Mesothelial cell of epicardium (in vitro differentiated cells): ENCODE results near the gene ZNF281. TPM values are rescaled to one million over a fixed set of nuclear protein-coding genes. Genes with fewer than 3 reads are reported as not detected.

Source experiments
- DNase-seq, 2 experiments: peaks; one replicate each; pipeline ENCODE4 v3.0.0; 2021; ENCODE audit warnings: low spot score in 2 of 2; ENCODE audit not compliant: unreplicated experiment in 2 of 2
- H3K27ac Mint-ChIP-seq: 2 replicates; pipeline ENCODE4 v1.8.0; 2021; ENCODE audit warnings: mixed read lengths
- H3K27me3 Mint-ChIP-seq: 2 replicates; pipeline ENCODE4 v1.8.0; 2021; ENCODE audit warnings: low read depth, mixed read lengths
- H3K36me3 Mint-ChIP-seq: 2 replicates; pipeline ENCODE4 v1.8.0; 2021; ENCODE audit warnings: mixed read lengths
- H3K4me1 Mint-ChIP-seq: 2 replicates; pipeline ENCODE4 v1.8.0; 2021; ENCODE audit warnings: mixed read lengths
- H3K4me3 Mint-ChIP-seq: 2 replicates; pipeline ENCODE4 v1.8.0; 2021; ENCODE audit warnings: mild to moderate bottlenecking, moderate library complexity, mixed read lengths
- H3K9me3 Mint-ChIP-seq: 2 replicates; pipeline ENCODE4 v1.8.0; 2021; ENCODE audit warnings: mixed read lengths
- total RNA-seq: library from RNA; stranded (reverse); gene quantifications from 3 replicates; pipeline ENCODE4 v1.2.1, GENCODE V29; 2021
- TF ChIP-seq, protein P1 (sequence below): fragments of 200-600 bp; sonication (generic); IDR thresholded peaks from one replicate; pipeline ENCODE4 v1.5.0; 2021; ENCODE audit warnings: antibody characterized with exemption; ENCODE audit not compliant: unreplicated experiment

ZNF281 gene
- total RNA-seq, 1 donor from 2014 or later: 26.5 TPM

DNA sequence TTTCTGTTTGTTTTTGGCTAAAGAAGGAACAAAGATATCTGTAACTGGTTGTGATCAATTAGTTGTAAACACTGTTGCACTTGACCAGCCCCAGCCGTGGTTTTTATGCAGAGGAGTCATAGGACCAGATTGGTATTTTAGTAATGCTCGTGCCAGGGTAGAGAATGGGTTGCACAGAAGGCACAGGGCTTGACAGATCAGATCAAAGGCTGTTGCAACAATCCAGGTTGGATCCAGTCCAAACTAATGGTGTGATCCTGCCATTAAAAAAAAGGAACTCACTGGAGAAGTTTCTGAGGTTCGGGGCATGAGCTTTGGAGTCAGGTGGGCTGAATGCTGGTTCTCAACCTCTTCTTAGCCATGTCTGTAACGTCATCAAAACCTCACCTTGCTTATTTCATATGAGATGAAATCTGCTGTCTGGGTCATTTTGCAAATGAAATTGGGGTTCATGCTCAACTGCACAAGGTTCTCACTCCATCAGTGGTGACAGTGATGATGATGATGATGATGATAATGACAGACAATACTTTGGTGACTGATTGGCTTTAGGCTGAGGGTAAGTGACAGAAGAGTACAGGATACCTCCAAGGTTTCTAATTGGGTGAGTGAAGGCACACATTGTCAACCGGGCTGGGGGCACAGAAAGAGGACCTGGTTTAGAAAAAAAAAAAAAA lies 43.1 kb downstream of the ZNF281 start:
- H3K27ac Mint-ChIP-seq: no peak overlapping the region
- no peaks in the 10 kb centered on the region for H3K27me3 Mint-ChIP-seq
- TF ChIP-seq, protein P1, sequence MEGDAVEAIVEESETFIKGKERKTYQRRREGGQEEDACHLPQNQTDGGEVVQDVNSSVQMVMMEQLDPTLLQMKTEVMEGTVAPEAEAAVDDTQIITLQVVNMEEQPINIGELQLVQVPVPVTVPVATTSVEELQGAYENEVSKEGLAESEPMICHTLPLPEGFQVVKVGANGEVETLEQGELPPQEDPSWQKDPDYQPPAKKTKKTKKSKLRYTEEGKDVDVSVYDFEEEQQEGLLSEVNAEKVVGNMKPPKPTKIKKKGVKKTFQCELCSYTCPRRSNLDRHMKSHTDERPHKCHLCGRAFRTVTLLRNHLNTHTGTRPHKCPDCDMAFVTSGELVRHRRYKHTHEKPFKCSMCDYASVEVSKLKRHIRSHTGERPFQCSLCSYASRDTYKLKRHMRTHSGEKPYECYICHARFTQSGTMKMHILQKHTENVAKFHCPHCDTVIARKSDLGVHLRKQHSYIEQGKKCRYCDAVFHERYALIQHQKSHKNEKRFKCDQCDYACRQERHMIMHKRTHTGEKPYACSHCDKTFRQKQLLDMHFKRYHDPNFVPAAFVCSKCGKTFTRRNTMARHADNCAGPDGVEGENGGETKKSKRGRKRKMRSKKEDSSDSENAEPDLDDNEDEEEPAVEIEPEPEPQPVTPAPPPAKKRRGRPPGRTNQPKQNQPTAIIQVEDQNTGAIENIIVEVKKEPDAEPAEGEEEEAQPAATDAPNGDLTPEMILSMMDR: no peak
- no peak for DNase-seq
- no peaks in the 10 kb centered on the region for H3K9me3 Mint-ChIP-seq
- H3K4me1 Mint-ChIP-seq: peaks cover 24% of the 10 kb centered on the region
- no peaks in the 10 kb centered on the region for H3K36me3 Mint-ChIP-seq
- no peak overlapping the region for H3K4me3 Mint-ChIP-seq

DNA sequence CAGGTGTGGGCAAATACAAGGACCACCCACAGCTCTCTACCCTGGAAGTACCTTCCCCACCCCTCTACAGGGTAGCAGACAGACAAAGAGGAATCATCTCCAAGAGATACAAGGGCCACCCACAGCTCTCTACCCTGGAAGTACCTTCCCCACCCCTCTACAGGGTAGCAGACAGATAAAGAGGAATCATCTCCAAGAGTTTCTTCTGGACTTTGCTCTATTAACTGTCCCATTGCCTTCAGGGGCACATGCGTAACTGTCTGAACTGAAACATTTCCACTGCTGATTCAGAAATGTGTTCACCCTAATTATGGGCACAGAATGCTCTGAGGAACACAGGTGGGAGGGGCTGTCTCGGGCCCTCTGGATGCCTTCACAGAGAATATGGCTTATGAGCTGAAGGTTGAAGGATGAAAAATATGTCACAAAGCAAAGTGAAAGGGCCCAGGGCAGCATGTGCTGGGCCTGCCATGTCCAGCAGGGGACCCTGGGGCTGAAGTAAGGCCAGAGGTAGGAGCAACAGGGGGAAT lies 43.9 kb downstream of the ZNF281 start:
- no peak for DNase-seq
- no peak overlapping the region for H3K4me3 Mint-ChIP-seq
- TF ChIP-seq, protein P1: no peak
- peaks cover 24% of the 10 kb centered on the region for H3K4me1 Mint-ChIP-seq
- H3K27ac Mint-ChIP-seq: no peak overlapping the region
- no peaks in the 10 kb centered on the region for H3K9me3 Mint-ChIP-seq
- no peaks in the 10 kb centered on the region for H3K36me3 Mint-ChIP-seq
- no peaks in the 10 kb centered on the region for H3K27me3 Mint-ChIP-seq

DNA sequence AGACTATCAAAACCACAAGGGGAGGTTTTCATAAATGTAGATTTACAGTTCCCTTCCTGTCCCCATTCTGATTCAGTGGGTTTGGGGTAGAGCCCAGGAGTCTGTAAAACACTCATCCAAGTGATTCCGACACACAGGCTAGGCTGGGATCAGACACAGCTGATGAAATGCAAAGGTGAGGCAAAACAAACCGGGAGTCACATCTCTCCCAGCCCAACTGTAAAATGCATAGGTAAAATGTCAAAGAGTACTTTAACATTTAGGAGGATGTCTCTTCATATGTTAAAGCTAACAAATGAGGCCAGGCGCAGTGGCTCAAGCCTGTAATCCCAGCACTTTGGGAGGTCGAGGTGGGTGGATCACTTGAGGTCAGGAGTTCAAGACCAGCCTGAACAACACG lies 45.0 kb downstream of the ZNF281 start:
- Mint-ChIP-seq H3K4me3 (no peak overlapping the region), H3K36me3 (no peaks in the 10 kb centered on the region), H3K9me3 (no peaks in the 10 kb centered on the region), H3K27ac (no peak overlapping the region), H3K27me3 (no peaks in the 10 kb centered on the region), H3K4me1 (peaks cover 23% of the 10 kb centered on the region)
- TF ChIP-seq, protein P1: no peak
- DNase-seq: no peak

DNA sequence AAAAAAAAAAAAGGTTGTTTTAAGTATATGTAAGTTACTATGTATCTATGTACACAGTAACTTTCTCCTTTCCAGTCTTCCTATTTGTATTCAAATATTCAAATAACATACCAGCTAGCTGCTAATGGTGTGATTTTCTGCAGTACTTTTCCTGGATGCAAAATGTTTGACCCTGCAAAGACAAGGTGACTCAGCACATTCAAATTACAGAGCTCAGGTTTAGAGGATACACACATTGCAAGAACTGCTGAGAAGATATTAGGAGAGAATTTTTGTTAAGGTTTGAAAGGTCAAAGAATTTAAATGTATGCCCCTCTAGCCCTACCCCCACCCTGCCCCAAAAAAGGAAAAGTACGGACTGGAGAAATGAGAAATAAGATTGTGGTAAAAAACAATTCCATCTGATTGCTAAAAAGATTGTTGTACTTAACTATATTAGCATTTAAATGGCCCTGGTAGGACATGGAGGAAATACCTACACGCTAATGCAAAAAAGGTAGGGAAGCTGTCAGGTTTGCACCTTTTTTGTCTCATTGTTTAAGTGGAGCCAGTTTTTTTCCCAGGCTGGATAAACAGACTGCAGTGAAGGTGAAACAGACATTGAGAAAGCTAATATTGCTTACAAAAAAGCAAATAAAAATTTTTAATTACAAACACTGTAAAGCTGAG lies 45.6 kb downstream of the ZNF281 start:
- TF ChIP-seq, protein P1: no peak
- peaks cover 20% of the 10 kb centered on the region for H3K4me1 Mint-ChIP-seq
- H3K9me3 Mint-ChIP-seq: no peaks in the 10 kb centered on the region
- no peaks in the 10 kb centered on the region for H3K27me3 Mint-ChIP-seq
- H3K27ac Mint-ChIP-seq: no peak overlapping the region
- no peaks in the 10 kb centered on the region for H3K36me3 Mint-ChIP-seq
- no peak overlapping the region for H3K4me3 Mint-ChIP-seq
- DNase-seq: no peak

DNA sequence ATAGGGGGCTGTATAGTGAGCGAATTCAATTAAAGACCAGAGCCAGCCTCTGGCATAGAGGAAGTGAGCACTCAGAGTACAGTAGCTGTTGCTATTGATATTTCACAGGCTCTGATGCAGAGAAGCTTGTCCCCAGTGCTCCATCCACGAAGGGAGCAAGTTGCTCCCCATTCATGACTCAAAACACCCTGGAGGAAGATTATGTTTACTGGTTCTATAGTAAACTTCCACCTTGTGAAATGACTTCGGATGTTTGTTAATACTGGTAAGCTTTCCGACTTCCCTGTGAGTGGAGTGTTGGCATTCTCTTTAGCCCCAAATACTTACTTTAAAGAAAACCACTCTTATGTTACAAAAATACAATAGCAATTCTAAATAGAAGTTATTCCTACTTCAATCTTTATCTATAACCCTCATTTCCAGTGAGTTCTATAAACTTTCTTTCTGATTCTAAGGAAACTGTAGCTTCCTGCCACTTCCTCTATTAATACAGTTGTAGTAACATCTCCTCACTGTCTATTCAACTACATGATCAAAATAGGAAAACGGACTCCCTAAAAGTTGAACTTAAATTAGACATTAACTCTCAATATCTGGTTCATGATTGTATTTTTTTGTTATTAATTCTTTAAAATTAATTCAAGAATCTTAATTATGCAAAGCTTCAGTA lies 46.4 kb downstream of the ZNF281 start:
- H3K9me3 Mint-ChIP-seq: no peaks in the 10 kb centered on the region
- no peaks in the 10 kb centered on the region for H3K36me3 Mint-ChIP-seq
- H3K4me1 Mint-ChIP-seq: peaks cover 20% of the 10 kb centered on the region
- DNase-seq: no peak
- H3K27me3 Mint-ChIP-seq: no peaks in the 10 kb centered on the region
- H3K4me3 Mint-ChIP-seq: no peak overlapping the region
- no peak overlapping the region for H3K27ac Mint-ChIP-seq
- TF ChIP-seq, protein P1: no peak
